Stomach (tissue), 4 donors: ENCODE data around the gene LYRM4.

ENCODE experiments used
- EP300 ChIP-seq: sonication (generic); formaldehyde crosslinking; IDR thresholded peaks from one replicate; pipeline ENCODE4 v1.6.1; 2017; ENCODE audit warnings: antibody characterized with exemption
- POLR2AphosphoS5 ChIP-seq, 3 donors: sonication (generic); formaldehyde crosslinking; IDR thresholded peaks; one replicate each; pipeline ENCODE4 v1.6.1; 2016; ENCODE audit warnings: antibody characterized with exemption in 3 of 3
- TF ChIP-seq, protein P1 (sequence below), 7 experiments: fragments of 450-650 bp in 4 of 7; fragments of 200-600 bp in 3 of 7; sonication (generic) in 3 of 7; IDR thresholded peaks; one replicate each; pipeline ENCODE4 v1.5.1; 2016 to 2019; ENCODE audit warnings: antibody characterized with exemption in 7 of 7, control low read depth in 2 of 7, mild to moderate bottlenecking in 1 of 7

GRCh38 chr6:5215159-5215558, 45.6 kb downstream of the LYRM4 start:
- TF ChIP-seq, protein P1, sequence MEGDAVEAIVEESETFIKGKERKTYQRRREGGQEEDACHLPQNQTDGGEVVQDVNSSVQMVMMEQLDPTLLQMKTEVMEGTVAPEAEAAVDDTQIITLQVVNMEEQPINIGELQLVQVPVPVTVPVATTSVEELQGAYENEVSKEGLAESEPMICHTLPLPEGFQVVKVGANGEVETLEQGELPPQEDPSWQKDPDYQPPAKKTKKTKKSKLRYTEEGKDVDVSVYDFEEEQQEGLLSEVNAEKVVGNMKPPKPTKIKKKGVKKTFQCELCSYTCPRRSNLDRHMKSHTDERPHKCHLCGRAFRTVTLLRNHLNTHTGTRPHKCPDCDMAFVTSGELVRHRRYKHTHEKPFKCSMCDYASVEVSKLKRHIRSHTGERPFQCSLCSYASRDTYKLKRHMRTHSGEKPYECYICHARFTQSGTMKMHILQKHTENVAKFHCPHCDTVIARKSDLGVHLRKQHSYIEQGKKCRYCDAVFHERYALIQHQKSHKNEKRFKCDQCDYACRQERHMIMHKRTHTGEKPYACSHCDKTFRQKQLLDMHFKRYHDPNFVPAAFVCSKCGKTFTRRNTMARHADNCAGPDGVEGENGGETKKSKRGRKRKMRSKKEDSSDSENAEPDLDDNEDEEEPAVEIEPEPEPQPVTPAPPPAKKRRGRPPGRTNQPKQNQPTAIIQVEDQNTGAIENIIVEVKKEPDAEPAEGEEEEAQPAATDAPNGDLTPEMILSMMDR (IDR thresholded peaks at IDR 0.05): no peak
- TF ChIP-seq POLR2AphosphoS5 (IDR thresholded peaks at IDR 0.05) (no peak), EP300 (no peak)
